Ishikawa (cell line): ENCODE measurements around the gene NUAK1.

Experiments used
- CREB1 ChIP-seq: IDR thresholded peaks from 2 replicates; pipeline ENCODE4 v1.6.1; 2012; ENCODE audit warnings: low read depth
- MAX ChIP-seq: IDR thresholded peaks from 2 replicates; pipeline ENCODE4 v1.6.1; 2012
- TCF12 ChIP-seq: IDR thresholded peaks from 2 replicates; pipeline ENCODE4 v1.6.1; 2012; ENCODE audit warnings: low read depth
- ZBTB7A ChIP-seq: IDR thresholded peaks from 2 replicates; pipeline ENCODE4 v1.6.1; 2012; ENCODE audit warnings: low read depth

DNA sequence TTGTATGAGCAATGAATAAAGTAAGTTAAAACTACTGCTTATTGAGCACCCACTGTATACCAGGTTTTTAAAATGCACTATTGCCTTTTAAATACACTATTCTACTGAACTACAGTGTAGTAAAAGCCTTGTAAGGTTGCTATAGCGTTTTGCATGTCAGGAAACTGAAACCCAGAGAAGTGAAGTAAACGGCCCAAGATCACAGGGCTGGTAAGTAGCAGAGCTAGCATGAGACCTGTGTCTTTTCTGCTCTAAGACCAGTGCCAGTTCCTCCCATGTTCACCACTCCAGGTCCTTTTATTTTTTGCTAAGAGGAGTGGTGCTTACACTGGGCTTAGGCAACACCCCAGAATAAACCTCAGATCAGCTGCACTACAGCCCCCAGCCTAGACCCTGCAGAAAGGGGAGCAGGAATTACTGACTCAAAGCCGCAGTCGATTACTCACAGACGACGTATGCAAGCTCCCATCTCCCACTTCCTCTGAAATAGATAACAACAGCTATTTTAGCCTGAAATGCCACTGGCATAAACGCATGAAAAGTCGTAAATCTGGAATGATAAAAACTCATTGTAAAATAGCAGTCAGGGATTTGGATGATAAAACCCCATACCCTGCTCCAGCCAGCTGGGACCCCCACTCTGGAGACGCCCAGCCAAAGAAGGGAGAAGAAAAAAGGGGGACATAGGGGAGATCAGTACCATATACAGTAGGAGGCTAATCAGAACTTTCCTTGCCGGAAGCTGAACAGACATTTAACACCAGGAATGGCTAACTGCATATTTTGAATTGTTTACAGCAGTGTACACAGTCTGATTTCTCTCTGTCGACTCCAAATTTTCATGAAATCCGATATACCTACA is 108.3 kb downstream of the NUAK1 start:
- TF ChIP-seq MAX, result no peak
- no peak for TF ChIP-seq TCF12
- TF ChIP-seq CREB1, result no peak
- TF ChIP-seq ZBTB7A, result no peak
